Lower lobe of right lung (tissue), 2 donors: ENCODE data around the gene ADIPOR2. TPM values are rescaled to one million over a fixed set of nuclear protein-coding genes. Genes with fewer than 3 reads are reported as not detected.
A peak's percentile ranks its signal among the peaks of the same experiment; 100 is the strongest.

ENCODE experiments used
- ATAC-seq, 2 donors: fragments of 200-7000 bp; cut with Tn5 transposase; one replicate each; pipeline ENCODE4 v1.9.1; 2020 to 2022; ENCODE audit warnings: mild to moderate bottlenecking in 2 of 2, moderate library complexity in 2 of 2
- DNase-seq: peaks from one replicate; pipeline ENCODE4 v3.0.0-alpha.2; 2020
- H3K27ac ChIP-seq: fragments of 200-600 bp; one replicate; pipeline ENCODE4 v1.8.0; 2022
- H3K27me3 ChIP-seq: fragments of 200-600 bp; one replicate; pipeline ENCODE4 v1.8.0; 2022; ENCODE audit warnings: low read depth
- H3K36me3 ChIP-seq: fragments of 200-600 bp; one replicate; pipeline ENCODE4 v1.8.0; 2022; ENCODE audit warnings: mild to moderate bottlenecking
- H3K4me1 ChIP-seq: fragments of 200-600 bp; one replicate; pipeline ENCODE4 v1.8.0; 2022
- H3K4me3 ChIP-seq: fragments of 200-600 bp; one replicate; pipeline ENCODE4 v1.8.0; 2022; ENCODE audit warnings: mild to moderate bottlenecking
- H3K9me3 ChIP-seq: fragments of 200-600 bp; one replicate; pipeline ENCODE4 v1.8.0; 2022
- intact Hi-C: fragments of 100-400 bp; cut with DNase I; formaldehyde crosslinking; loops from one replicate; pipeline ENCODE4 v1.11.0; 2022
- total RNA-seq: library from RNA; stranded (reverse); fragmentation: NEBNext Ultra II Directional; extraction: Animal tissue kit (Norgen Biotek cat#: 25700); gene quantifications from one replicate; pipeline ENCODE4 v1.2.1, GENCODE V29; 2021
- TF ChIP-seq, protein P1 (sequence below): fragments of 200-600 bp; IDR thresholded peaks from one replicate; pipeline ENCODE4 v1.8.0; 2022; ENCODE audit warnings: antibody characterized with exemption, mild to moderate bottlenecking
- donor health status: DM: no; HTN: yes; CAD: no; lungs with severe emphysema.

ADIPOR2 gene
- total RNA-seq, 1 donor from 2014 or later: 83.8 TPM

DNA sequence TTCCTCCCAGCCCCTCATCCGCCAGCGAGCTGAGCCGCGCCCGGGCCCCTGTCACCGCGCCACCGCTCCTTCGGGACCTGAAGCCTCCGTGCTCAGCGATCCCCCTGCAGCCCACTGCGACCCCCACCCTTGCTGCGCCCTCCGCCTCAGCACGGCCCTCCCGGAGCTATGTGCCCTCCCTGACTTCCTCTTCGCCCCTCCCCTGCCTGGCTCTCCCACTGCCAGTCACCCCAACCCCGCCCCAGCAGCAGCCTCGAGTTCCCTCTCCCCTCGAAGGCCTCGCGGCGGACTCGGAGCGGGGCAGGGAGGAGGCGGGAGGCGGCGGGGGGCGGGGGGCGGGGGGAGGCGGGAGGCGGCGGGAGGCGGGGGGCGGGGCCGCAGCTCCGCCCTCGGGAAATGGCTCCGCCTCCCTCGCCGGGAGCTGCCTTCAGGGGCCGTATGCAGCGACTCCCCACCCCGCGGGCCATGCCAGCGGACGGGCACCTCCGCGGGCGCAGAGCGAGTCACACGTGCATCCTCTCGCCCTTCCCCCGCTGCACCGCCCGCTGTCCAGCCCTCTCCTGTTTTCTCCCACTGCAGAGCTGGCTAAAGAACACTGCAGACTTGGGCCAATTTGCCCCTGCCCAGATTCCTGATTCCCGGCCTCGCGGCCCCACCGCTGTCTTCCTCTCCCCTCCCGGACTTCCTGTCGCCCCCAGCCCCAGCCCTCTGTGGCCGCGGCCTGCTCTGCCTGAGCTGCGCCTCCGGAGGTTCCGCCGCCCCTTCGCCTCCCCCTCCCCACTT, 29.1 kb upstream of the ADIPOR2 start:
- peak overlapping the region; percentile 86 for H3K27ac ChIP-seq

DNA sequence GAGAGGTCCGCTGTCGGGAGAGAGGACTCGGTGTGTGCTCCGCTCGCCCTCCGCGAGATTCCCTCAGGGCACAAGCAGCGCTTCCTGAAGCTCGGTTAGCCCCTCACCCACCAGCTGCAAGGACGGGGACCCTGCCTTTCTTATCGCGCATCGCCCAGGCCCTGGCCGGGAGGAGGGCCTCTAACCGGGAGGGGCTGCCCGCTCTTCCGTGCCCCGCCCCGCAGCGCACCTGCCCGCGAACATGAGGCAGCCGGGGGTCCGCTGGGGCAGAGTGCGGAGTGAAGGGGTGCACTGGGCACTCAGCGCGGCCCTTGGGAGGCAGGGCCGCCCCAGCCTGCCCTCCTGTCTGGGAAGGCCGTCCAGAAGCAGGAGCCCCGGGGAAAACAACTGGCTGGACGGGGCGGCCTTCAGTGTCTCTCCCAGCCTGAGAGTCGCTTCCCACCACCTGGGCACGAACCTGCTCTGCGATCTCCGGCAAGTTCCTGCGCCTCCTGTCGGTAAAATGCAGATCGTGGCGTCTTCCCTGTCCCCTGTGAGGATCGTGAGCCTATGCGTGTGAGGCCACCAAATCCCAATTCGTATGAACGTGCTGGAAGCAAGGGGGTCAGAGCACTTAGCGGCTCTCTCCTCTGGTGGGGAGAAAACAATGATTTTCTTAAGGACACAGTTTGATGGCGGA, 28.0 kb upstream of the ADIPOR2 start:
- intact Hi-C loops: no loop called here
- peak; percentile 39 for ATAC-seq
- Histone ChIP-seq H3K27ac (peak overlapping the region; percentile 76), H3K4me1 (peaks cover 53% of the 10 kb centered on the region), H3K9me3 (no peaks in the 10 kb centered on the region), H3K36me3 (no peaks in the 10 kb centered on the region), H3K4me3 (peak overlapping the region; percentile 19), H3K27me3 (no peaks in the 10 kb centered on the region)
- TF ChIP-seq, protein P1, sequence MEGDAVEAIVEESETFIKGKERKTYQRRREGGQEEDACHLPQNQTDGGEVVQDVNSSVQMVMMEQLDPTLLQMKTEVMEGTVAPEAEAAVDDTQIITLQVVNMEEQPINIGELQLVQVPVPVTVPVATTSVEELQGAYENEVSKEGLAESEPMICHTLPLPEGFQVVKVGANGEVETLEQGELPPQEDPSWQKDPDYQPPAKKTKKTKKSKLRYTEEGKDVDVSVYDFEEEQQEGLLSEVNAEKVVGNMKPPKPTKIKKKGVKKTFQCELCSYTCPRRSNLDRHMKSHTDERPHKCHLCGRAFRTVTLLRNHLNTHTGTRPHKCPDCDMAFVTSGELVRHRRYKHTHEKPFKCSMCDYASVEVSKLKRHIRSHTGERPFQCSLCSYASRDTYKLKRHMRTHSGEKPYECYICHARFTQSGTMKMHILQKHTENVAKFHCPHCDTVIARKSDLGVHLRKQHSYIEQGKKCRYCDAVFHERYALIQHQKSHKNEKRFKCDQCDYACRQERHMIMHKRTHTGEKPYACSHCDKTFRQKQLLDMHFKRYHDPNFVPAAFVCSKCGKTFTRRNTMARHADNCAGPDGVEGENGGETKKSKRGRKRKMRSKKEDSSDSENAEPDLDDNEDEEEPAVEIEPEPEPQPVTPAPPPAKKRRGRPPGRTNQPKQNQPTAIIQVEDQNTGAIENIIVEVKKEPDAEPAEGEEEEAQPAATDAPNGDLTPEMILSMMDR: peak; percentile 33
- DNase-seq: peak; percentile 80

More for the DNA sequence above, 29.1 kb upstream of the ADIPOR2 start:
- peak; percentile 90 to 95 for ATAC-seq
- peaks cover 50% of the 10 kb centered on the region for H3K4me1 ChIP-seq
- TF ChIP-seq, protein P1: no peak
- intact Hi-C loops: no loop called here
- H3K9me3 ChIP-seq: no peaks in the 10 kb centered on the region
- no peaks in the 10 kb centered on the region for H3K36me3 ChIP-seq
- peak overlapping the region; percentile 50 for H3K4me3 ChIP-seq
- peak; percentile 97 for DNase-seq
- no peaks in the 10 kb centered on the region for H3K27me3 ChIP-seq

DNA sequence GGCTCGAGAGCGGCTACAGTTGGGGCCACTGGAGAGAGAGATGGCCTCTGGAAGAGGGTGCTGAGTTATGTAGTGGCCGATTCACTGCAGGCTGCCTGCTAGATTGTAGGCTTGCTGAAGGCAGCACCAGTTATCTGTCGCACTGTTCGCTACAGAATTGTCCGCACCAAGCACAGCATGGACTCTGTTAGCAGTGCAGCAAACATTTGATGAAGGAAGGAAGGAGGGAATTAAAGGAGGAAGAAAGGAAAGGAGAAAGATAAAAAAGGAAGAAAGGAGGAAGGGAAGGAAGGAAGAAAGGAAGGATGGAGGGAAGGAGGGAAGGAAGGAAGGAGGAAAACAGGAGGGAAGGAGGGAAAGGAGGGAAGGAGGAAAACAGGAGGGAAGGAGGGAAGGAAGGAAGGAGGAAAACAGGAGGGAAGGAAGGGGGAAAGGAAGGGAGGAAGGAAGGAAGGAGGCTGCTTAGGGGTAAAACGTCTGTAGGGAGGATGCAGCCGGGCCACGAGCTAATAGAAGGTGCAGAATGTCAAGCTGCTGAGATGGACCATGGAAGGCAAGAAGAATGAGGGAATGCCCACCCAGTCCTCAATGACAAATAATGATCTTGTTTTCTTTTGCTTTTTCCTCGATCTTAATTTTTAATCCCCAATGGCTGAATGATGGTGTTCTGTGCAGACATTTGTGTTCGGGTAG, 27.3 kb upstream of the ADIPOR2 start:
- ATAC-seq: no peak
- intact Hi-C loops: no loop called here

DNA sequence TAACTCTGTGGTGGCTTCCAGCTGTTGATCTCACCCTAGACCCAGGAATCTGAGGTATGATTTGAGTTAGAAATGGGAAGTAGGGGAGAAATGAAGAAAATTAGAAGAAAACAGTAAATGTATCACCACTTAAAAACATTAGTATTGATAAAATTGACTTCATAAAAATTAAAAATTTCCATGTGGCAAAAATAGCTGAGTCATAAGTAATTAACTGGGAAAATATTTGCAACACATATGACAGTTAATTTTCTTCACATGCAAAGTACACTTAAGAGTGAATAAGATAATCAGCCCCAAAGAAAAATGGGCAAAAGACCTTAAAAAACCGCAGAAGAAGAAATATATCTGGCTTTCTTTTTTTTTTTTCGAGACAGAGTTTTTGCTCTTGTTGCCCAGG, 25.5 kb upstream of the ADIPOR2 start:
- Histone ChIP-seq H3K4me1 (peaks cover 43% of the 10 kb centered on the region), H3K9me3 (no peaks in the 10 kb centered on the region), H3K27ac (no peak overlapping the region), H3K27me3 (no peaks in the 10 kb centered on the region), H3K36me3 (no peaks in the 10 kb centered on the region), H3K4me3 (no peak overlapping the region)
- intact Hi-C loops: no loop called here
- TF ChIP-seq, protein P1: no peak
- DNase-seq (no peak), ATAC-seq (no peak)

More for the DNA sequence above, 27.3 kb upstream of the ADIPOR2 start:
- no peaks in the 10 kb centered on the region for H3K36me3 ChIP-seq
- H3K4me3 ChIP-seq: no peak overlapping the region
- H3K27ac ChIP-seq: peak overlapping the region; percentile 76
- H3K4me1 ChIP-seq: peaks cover 52% of the 10 kb centered on the region
- no peaks in the 10 kb centered on the region for H3K9me3 ChIP-seq
- TF ChIP-seq, protein P1: no peak
- no peaks in the 10 kb centered on the region for H3K27me3 ChIP-seq
- DNase-seq: no peak

DNA sequence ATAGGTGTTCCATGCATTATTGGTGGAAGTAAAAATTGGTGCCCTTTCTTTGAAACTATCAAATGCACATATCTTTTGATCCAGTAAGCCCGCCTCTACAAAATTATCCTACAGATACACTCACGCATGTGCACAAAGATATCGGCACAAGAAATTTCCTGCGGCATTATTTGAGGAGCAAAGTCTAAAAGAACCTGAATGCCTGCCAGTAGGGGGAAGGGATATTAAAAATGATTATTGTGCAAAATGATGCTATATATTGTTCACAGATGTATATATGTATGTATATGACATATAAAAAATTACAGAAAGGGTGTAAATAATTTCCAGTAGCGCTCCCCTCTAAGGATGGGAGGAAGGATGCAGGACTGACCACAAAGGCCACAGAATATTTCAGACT, 24.7 kb upstream of the ADIPOR2 start:
- no peaks in the 10 kb centered on the region for H3K27me3 ChIP-seq
- DNase-seq (no peak), ATAC-seq (no peak)
- H3K4me3 ChIP-seq: no peak overlapping the region
- no peaks in the 10 kb centered on the region for H3K36me3 ChIP-seq
- TF ChIP-seq, protein P1: no peak
- H3K27ac ChIP-seq: no peak overlapping the region
- H3K4me1 ChIP-seq: peaks cover 38% of the 10 kb centered on the region
- no peaks in the 10 kb centered on the region for H3K9me3 ChIP-seq
- intact Hi-C loops: no loop called here
